ENCODE data around the gene CDH4.
A peak's percentile ranks its signal among the peaks of the same experiment; 100 is the strongest.

CDH4 gene

DNA sequence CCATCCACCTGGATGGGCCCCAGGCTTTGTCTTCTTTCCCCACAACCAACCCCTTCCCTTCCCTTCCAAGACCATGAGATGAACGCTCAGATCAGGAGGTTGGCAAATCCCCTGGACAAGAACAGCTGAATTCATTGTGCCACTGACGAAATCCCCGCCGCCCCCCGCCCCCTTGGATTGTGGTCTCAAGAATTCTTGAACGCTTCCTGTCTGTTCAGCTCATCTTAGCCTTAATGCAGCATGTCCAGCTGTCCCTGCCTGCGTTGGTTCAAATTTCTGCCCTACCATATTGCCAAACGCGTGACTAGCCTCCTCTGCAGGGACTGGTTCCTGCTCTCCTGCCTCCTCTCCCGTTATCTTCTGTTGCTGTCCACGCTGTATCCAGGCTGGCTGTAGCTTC lies 133.2 kb downstream of the CDH4 start:
- TF ChIP-seq POLR2A (IDR thresholded peaks at IDR 0.05; ENCODE audit: low read depth, low read length) = no peak
- DNase-seq (ENCODE audit: insufficient read length, low spot score) (no peak), FAIRE-seq (no peak)

DNA sequence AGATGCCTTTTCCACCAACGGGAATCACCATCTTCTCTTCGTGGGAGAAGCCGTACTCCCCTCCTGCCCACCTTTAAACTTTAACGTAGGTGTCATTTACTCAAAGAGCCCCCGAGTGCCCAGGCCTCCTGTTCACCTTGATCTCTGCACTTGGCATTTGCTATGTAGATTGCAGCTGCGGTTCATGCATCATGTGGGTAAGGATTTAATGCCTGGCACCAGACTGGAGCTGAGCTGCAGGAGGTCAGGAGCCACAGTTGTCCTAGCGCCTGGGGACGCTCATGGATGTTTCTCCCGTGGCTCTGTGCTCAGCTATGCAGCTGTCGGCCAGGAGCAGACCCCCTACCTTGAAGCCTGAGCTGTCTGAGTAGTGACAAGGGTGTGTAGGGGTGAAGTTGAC lies 133.7 kb downstream of the CDH4 start:
- DNase-seq (ENCODE audit: insufficient read length, low spot score) = no peak
- no peak for FAIRE-seq
- TF ChIP-seq POLR2A (IDR thresholded peaks at IDR 0.05; ENCODE audit: low read depth, low read length) = no peak

DNA sequence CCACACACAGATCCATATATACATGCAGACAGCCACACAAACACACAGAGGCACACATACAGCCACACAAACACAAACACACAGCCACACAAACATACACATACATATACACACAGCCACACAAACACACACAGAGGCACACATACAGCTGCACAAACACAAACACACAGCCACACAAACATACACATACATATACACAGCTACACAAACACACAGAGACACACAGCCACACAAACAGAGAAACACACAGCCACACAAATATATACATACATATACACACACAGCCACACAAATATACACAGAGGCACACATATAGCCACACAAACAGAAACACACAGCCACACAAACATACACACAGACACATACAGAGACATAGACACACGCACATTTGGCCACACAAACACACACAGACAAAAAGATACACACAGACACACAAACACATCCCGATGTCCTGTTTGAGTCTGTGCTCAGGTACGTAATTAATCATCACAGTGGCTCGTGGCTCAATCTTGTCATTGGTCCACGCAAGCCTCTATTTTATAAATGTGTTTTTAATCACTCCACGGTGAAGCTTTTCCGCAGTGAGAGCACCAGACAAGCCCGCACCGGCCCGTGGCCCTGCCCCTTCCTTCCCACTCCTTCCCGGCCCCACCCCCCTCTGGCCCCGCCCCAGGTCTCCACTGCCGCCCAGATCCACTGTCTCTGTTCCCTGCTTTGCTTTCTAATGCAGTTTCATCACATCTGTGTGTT lies 135.3 kb downstream of the CDH4 start:
- peak; percentile 74 for DNase-seq (ENCODE audit: insufficient read length, low spot score)
- TF ChIP-seq POLR2A (IDR thresholded peaks at IDR 0.05; ENCODE audit: low read depth, low read length) = no peak
- no peak for FAIRE-seq

DNA sequence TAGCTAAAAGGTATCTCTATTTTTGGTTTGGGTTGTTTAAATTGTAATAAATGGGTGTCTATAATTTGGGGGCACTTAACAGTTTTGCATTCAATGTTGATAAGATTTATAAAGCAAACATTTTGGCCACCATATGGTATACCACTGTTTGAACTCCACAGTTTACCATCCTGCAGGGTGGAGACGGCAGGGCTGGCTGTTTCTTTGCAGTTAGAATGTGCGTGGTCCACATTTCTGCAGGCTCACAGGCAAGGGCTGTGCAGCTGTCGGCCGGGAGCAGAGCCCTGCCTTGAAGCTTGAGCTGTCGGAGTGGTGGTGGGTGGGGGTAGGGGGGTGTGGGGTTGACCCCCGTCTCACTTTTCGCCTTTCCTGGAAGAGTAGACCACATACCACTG lies 135.9 kb downstream of the CDH4 start:
- TF ChIP-seq POLR2A (IDR thresholded peaks at IDR 0.05; ENCODE audit: low read depth, low read length) = no peak
- FAIRE-seq (no peak), DNase-seq (ENCODE audit: insufficient read length, low spot score) (no peak)

- FAIRE-seq (no peak), DNase-seq (ENCODE audit: insufficient read length, low spot score) (no peak)
- no peak for TF ChIP-seq POLR2A (IDR thresholded peaks at IDR 0.05; ENCODE audit: low read depth, low read length)
These were observed 137.0 kb downstream of the CDH4 start for GRCh38 chr20:61389077-61389476.

DNA sequence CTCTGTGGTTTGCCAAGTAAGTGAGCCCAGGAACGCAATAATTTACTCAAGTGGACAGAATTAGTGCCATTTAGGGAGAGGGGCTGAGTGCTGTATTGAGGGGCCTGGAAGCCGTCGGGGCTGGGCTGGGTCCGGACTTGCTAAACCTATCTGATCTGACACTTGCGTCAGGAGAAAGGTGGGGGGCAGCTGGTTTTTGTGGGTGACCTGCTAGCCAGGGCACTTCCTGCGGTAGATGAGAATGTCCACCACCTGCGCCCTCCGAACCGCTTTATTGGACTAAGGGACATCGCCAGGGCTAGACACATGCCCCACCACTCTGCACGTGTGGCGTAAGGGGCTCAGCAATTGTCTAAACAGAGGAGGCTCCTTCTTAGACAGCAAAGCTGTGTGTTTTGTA lies 139.1 kb downstream of the CDH4 start:
- no peak for TF ChIP-seq POLR2A (IDR thresholded peaks at IDR 0.05; ENCODE audit: low read depth, low read length)
- DNase-seq (ENCODE audit: insufficient read length, low spot score) (no peak), FAIRE-seq (no peak)

DNA sequence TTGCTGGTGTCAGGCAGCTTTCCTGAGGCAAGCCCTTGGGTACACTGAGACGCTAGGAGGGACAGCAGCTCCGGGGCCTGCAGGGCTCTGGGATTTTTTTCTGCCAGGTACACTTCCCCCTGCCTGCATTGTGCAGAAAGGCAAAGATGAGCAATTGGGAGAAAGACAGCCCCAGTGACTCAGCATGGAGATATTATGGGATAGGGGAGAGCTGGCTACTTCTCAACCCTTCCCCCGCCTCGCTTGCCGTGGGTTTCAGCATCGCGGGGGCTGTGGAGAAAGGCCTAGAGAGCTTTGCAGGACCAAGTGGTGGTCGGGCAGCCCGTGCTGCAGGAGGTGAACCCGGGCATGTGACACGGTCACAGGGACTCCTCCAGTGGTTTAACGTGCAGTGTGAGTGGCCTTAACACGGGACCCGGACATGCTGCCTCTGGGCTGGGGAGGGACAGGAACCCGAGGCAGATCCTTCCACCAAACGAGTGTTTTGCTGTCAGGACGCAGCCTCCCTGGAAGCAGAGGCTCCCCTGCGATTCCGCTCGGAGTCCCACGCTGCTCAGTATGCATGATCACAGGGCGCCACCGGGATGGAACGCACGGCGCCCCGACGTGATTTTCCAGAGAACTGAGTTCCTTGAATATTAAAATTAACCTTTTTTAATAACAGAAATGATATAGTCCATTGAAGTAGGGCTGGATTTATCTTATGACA lies 139.9 kb downstream of the CDH4 start:
- FAIRE-seq = no peak
- TF ChIP-seq POLR2A (IDR thresholded peaks at IDR 0.05; ENCODE audit: low read depth, low read length) = no peak
- no peak for DNase-seq (ENCODE audit: insufficient read length, low spot score)

DNA sequence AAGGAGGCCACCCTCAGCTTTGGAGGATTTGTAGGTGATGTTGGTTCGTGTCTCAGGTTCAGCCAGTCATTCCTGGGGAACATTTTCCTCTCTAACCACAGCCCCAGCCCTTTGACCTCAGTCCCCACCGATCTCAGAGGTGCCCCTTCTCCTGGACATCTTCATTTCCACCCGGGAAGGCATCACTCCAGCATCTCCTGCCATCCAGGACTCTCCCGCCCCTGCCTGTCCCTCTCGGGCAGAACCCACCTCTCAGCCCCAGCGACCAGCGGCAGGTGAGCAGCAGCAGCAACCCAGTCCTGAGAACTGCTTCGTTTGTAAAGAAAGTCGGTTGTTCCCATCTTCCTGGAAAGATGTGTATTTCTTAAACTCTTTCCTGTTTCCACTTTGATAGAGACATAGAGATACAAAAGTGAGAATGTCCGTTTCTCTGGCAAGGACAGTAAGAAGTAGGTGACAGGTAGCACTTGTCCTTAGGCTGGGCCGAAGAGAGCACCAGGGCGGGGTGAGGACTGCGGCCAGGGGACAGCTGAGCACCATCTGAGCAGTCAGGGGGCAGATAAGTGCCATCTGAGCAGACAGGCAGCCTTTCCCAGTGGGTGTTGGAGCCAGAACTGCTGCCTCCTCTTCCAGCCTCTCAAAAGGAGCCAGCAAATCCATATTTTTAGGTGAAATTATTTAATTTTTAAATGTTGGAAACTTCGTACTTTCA lies 142.2 kb downstream of the CDH4 start:
- no peak for FAIRE-seq
- no peak for TF ChIP-seq POLR2A (IDR thresholded peaks at IDR 0.05; ENCODE audit: low read depth, low read length)
- DNase-seq (ENCODE audit: insufficient read length, low spot score) = no peak

GRCh38 chr20:61396262-61396848 lies 144.3 kb downstream of the CDH4 start:
- DNase-seq (ENCODE audit: insufficient read length, low spot score) (no peak), FAIRE-seq (no peak)
- TF ChIP-seq POLR2A (IDR thresholded peaks at IDR 0.05; ENCODE audit: low read depth, low read length) = no peak

DNA sequence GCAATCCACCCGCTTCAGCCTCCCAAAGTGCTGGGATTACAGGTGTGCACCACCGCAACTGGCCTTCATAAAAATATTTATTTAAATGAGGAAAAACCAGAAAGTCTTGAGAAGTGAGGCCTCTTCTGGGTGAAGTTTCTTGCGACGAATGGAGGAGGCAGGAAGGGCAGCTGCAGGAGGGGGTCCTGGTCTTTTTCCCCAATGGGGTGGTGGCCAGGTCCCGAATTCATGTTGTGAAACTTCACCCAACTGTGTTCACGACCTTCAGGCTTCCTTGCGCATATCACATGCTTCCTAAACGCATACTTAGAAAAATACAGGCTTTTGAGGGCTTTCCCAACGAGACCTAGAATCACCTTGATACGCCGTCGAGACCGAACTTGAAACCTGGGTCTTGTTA lies 145.1 kb downstream of the CDH4 start:
- FAIRE-seq (no peak), DNase-seq (ENCODE audit: insufficient read length, low spot score) (no peak)
- TF ChIP-seq POLR2A (IDR thresholded peaks at IDR 0.05; ENCODE audit: low read depth, low read length) = no peak

DNA sequence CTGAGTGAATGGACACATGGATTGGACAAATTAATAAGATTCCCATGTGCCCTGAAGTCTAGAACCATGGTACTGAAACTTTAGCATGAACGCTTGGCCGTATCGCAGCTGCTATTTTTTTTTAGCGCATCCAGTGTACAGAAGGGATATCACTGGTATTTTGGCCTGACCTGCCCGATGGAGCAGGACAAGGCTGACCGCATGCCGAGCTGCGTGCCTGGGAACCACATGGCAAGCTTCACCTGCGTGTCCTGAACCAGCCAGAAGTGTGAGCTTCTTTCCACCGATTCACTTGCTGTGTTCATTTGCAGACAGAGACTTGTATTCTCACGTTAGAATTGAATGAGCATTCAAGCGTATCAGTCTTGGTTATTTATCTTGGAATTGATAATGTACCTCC lies 145.7 kb downstream of the CDH4 start:
- FAIRE-seq (no peak), DNase-seq (ENCODE audit: insufficient read length, low spot score) (no peak)
- TF ChIP-seq POLR2A (IDR thresholded peaks at IDR 0.05; ENCODE audit: low read depth, low read length) = no peak

- TF ChIP-seq POLR2A (IDR thresholded peaks at IDR 0.05; ENCODE audit: low read depth, low read length) = no peak
- DNase-seq (ENCODE audit: insufficient read length, low spot score) = no peak
- FAIRE-seq = no peak
These were observed 147.4 kb downstream of the CDH4 start for GRCh38 chr20:61399433-61399832.

GRCh38 chr20:61400499-61400898 lies 148.4 kb downstream of the CDH4 start:
- no peak for TF ChIP-seq POLR2A (IDR thresholded peaks at IDR 0.05; ENCODE audit: low read depth, low read length)
- DNase-seq (ENCODE audit: insufficient read length, low spot score) (no peak), FAIRE-seq (no peak)

DNA sequence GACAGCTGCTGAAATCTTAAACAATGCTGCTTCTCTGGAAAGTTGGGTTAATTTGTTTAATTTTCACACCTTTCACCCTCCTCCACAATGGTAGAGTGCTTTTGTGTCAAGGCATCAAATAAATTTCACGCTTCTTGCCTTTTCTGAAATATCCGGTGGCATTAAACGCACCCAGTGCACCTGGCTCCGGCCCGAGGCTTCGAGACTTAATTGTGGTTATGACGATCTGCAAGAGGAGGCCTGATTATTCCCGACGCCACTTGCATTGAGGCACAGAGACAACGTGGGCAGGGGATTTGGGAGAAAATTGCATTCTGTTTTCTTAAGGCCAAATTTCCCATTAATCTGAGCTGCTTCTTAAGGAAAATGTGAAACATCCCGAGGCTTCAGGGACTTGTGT lies 152.2 kb downstream of the CDH4 start:
- no peak for TF ChIP-seq POLR2A (IDR thresholded peaks at IDR 0.05; ENCODE audit: low read depth, low read length)
- FAIRE-seq (no peak), DNase-seq (ENCODE audit: insufficient read length, low spot score) (no peak)

Data from H54 (cell line).